Motor neuron (in vitro differentiated cells): Measurements from ENCODE around the gene CIART. TPM values are rescaled to one million over a fixed set of nuclear protein-coding genes. Genes with fewer than 3 reads are reported as not detected.
"Not testable (repeated sequence)": the region's sequence is repeated elsewhere in the genome, so short reads cannot be mapped to it uniquely, and the experiment has no call there.

Source experiments
- ATAC-seq, 8 experiments: fragments of 200-7000 bp; cut with Tn5 transposase; replicated peaks in 6 of 8; 2 replicates each; pipeline ENCODE4 v1.8.0; 2021; ENCODE audit warnings: mild to moderate bottlenecking in 8 of 8, moderate library complexity in 8 of 8
- H3K27ac ChIP-seq, 2 donors: fragments of 250-450 bp; sonication (Bioruptor Pico); 2 replicates each; pipeline ENCODE4 v1.9.0; 2021; ENCODE audit warnings: antibody characterized with exemption in 2 of 2, mild to moderate bottlenecking in 2 of 2, moderate library complexity in 1 of 2
- H3K4me1 ChIP-seq, 2 donors: fragments of 250-450 bp; sonication (Bioruptor Pico); replicated peaks in 1 of 2; 2 replicates each; pipeline ENCODE4 v1.6.1; 2021; ENCODE audit warnings: antibody characterized with exemption in 2 of 2, mild to moderate bottlenecking in 2 of 2, moderate library complexity in 1 of 2
- H3K4me3 ChIP-seq, 5 donors: fragments of 250-450 bp; sonication (Bioruptor Pico); 2 replicates each; pipeline ENCODE4 v1.9.0; 2021; ENCODE audit warnings: antibody characterized with exemption in 5 of 5, mild to moderate bottlenecking in 5 of 5, moderate library complexity in 4 of 5
- whole genome bisulfite sequencing, 10 experiments: fragments of 450-650 bp; shearing (Covaris generic); methylation state at CpG; one replicate each; pipeline ENCODE4 v1.0.0; 2022; 5-methylcytosine and 5-hydroxymethylcytosine counted together
- in situ Hi-C, 9 experiments: fragments of 400-800 bp; cut with MboI; loops; one replicate each; pipeline ENCODE4 v1.15.0; 2021; ENCODE audit warnings: low sequenced_read_pairs in 9 of 9, low pct_unique_long_range_greater_than_20kb in 2 of 9; ENCODE audit not compliant: unreplicated experiment in 9 of 9
- total RNA-seq, 8 experiments: library from RNA; unstranded; fragments of 300-600 nt; gene quantifications; 2 replicates each; pipeline versions ENCODE4 v1.2.3 to v1.2.4, GENCODE V29; 2022

The CIART gene
- total RNA-seq, 8 experiments from 2014 or later = 0.72 to 11.6 (median 5.8) TPM

DNA sequence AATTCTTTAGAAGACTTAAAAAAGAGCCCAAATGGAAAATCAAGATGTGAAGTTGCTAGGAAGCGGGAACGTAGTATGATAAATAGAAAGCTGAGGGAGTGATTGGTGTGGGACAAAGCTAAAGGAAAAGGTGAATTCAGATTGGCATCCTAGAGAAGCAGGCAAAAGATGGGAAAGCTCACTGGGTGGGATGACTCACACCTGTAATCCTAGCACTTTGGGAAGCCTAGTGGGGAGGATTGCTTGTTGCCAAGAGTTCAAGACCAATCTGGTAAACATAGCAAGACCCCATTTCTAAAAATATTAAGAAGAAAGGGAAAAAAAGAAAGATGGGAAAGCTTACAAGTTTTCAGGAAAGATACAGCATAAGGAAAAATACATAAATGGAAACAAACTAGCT lies 13.1 kb downstream of the CIART start:
- H3K4me3 ChIP-seq = no peak overlapping the region
- ATAC-seq = no peak
- no peak overlapping the region for H3K27ac ChIP-seq
- peaks cover 19 to 20% of the 10 kb centered on the region in 2 donors for H3K4me1 ChIP-seq
- WGBS, 10 experiments = 92 to 100% (median 100%) methylated on average over 1 to 2 of the region's 2 CpGs; no CpG with 5 or more reads in 2 of the 10 experiments
- in situ Hi-C loops = loop anchor here in 2 of 9 experiments (10.0 kb wide), 1 partner anchor 61 kb away; the partner anchor contains the start of gene ANP32E (in 2 of the 2)

- Histone ChIP-seq H3K4me1 (peaks cover 6 to 8% of the 10 kb centered on the region in 2 donors), H3K27ac (no peak overlapping the region), H3K4me3 (no peak overlapping the region)
- WGBS, 10 experiments = 92 to 100% (median 100%) methylated on average over 1 to 3 of the region's 3 CpGs; no CpG with 5 or more reads in 3 of the 10 experiments
- peak in 1 of 8 experiments; percentile 28 for ATAC-seq
- in situ Hi-C loops = loop anchor here in 2 of 9 experiments (10.0 kb wide), 1 partner anchor 65 kb away; the partner anchor contains the start of gene ANP32E (in 2 of the 2)
These were observed 17.4 kb downstream of the CIART start for GRCh38 chr1:150299716-150300115.

DNA sequence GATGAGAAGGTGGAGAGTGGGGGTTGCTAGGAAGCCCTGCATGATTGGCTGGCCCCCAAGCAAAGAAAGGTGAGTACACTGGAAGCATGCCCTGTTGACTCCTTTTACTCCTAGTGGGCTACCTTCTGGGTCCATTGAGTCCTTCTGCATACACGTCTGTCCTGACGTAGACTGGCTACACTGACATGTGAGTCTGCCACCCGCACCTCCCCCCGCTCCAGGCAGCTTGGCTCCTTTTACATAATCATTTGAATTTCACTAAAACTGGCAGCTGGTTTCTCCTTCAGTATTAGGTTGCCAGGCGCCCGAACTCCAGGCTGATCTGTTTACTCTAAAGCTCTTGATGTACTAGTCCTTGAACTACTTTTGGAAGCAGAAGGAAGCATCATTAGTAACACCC lies 20.0 kb downstream of the CIART start:
- H3K4me1 ChIP-seq = no peaks in the 10 kb centered on the region
- no peak overlapping the region for H3K27ac ChIP-seq
- WGBS, 10 experiments = 59 to 100% (median 61%) methylated on average over 2 to 6 of the region's 6 CpGs; no CpG with 5 or more reads in 3 of the 10 experiments
- in situ Hi-C loops = no loop called here
- peak in 7 of 8 experiments; percentile 16 to 95 (median 46) for ATAC-seq
- no peak overlapping the region for H3K4me3 ChIP-seq

DNA sequence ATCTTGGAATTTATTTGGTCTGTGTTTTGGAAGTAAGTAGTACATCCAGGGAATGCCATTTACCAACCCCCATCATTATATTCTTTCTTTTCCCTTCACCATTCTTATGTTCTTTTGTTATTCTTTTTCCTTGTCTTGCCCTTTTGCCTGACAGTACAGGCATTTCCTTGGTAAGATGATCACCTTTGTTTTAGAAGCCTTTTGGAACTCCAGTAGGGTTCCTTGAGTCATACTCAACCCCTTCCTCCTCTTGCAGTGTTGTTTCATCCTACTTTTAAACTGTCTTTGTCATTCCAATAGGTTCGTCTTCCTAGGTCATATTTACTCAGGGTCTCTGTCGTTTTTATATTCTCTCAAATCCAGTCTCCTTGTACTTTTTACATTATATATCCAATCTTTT lies 20.5 kb downstream of the CIART start:
- H3K27ac ChIP-seq = no peak overlapping the region
- WGBS, 10 experiments = 39 to 73% (median 56%) methylated on average over 2 of the region's 2 CpGs
- no peak overlapping the region for H3K4me3 ChIP-seq
- in situ Hi-C loops = no loop called here
- ATAC-seq = no peak
- no peaks in the 10 kb centered on the region for H3K4me1 ChIP-seq

DNA sequence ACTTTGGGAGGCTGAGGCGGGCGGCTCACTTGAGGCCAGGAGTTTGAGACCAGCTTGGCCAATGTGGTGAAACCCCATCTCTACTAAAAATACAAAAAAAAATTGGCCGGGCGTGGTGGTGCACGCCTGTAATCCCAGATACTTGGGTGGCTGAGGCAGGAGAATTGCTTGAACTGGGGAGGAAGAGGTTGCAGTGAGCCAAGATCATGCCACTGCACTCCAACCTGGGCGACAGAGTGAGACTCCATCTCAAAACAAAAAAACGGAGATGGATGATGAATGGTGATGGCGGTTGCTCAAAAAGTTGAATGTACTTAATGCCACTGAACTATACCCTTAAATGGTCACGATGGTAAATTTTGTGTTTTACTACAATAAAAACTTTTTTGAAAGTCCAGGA lies 26.2 kb downstream of the CIART start:
- not testable (repeated sequence) for H3K27ac ChIP-seq

DNA sequence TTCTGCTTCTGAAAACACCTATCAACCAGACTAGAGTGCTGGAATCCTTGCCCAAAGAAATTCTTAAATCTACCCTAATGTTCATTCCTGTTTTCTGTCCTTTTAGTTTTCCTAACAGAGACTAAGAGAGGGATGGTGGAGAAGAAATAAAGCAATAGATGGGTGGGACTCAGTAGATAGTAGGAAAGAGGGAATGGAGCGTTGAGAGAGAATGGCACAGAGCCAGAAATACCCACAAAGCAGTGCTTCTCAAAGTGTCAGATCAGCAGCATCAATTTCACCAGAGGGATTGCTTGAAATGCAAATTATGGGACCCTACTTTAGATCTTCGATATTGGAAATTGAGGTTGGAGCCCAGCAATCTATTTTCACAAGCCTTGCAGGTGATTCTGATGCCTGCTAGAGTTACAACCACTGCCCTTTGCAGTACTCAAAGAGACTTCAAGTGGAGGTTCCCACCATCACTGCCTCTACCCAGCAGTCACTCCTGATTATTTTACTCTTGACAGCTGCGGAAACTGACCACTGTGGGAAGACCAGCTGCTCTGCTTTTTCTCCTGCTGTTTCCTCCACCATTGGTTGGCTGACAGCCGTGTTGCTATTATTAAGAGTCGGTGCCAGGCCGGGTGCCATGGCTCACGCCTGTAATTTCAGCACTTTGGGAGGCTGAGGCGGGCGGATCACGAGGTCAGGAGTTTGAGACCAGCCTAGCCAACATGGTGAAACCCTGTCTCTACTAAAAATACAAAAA lies 27.6 kb downstream of the CIART start:
- H3K27ac ChIP-seq = no peak overlapping the region
- in situ Hi-C loops = no loop called here
- H3K4me1 ChIP-seq = no peaks in the 10 kb centered on the region
- no peak overlapping the region for H3K4me3 ChIP-seq
- WGBS, 10 experiments = 40 to 100% (median 83%) methylated on average over 2 to 10 of the region's 10 CpGs; no CpG with 5 or more reads in 2 of the 10 experiments
- ATAC-seq = no peak

More for the DNA sequence above, 26.2 kb downstream of the CIART start:
- H3K4me3 ChIP-seq, in situ Hi-C loops, H3K4me1 ChIP-seq, ATAC-seq: not testable (repeated sequence)
- 85 to 100% (median 99%) methylated on average over 1 to 9 of the region's 9 CpGs; no CpG with 5 or more reads in 2 of the 10 experiments for WGBS, 10 experiments

- Histone ChIP-seq H3K27ac (no peak overlapping the region), H3K4me3 (no peak overlapping the region), H3K4me1 (no peaks in the 10 kb centered on the region)
- in situ Hi-C loops = no loop called here
- 60 to 100% (median 100%) methylated on average over 1 to 2 of the region's 2 CpGs; no CpG with 5 or more reads in 1 of the 10 experiments for WGBS, 10 experiments
- no peak for ATAC-seq
These were observed 29.4 kb downstream of the CIART start for GRCh38 chr1:150311762-150312161.

- in situ Hi-C loops, H3K27ac ChIP-seq, H3K4me3 ChIP-seq, H3K4me1 ChIP-seq, ATAC-seq: not testable (repeated sequence)
- WGBS, 10 experiments = 52 to 100% (median 91%) methylated on average over 1 to 4 of the region's 4 CpGs; no CpG with 5 or more reads in 2 of the 10 experiments
These were observed 32.3 kb downstream of the CIART start for GRCh38 chr1:150314691-150315090.

DNA sequence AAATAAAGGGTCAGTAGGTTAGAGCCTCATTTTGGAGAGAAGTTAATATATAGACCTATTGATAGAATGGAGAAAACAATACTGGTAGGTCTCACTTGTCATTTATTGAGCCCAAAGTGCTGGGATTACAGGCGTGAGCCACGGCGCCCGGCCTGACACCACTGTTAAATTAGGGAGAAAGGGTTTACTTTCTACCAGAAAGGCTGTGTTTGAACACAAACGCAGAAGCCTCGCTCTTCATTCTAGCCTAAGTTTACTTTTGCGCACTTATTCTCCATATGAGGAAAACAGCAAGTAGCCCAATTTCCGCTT lies 38.3 kb downstream of the CIART start:
- no peak for ATAC-seq
- Histone ChIP-seq H3K4me1 (peaks cover 8% of the 10 kb centered on the region in 2 donors), H3K27ac (peak overlapping the region; percentile 50 to 94), H3K4me3 (peak overlapping the region; percentile 51 to 65 (median 55))
- in situ Hi-C loops = no loop called here
- 90 to 100% (median 96%) methylated on average over 3 to 8 of the region's 8 CpGs; no CpG with 5 or more reads in 3 of the 10 experiments for WGBS, 10 experiments

DNA sequence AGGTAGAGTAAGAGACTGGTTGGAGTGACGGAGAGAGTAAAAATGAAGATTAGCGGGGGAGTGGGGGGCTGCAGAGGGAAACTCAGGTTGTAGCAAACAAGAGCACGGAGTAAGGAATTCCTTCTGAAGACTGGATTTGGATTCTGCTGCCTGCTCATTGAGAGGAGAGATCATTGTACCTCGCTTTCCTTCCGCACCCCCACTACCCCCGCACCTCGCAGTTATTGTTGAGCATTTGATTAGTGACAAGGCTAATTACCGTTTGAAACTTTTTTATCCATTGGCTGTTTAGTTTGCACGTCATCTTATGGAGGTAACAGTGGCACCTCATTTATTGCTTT lies 39.4 kb downstream of the CIART start:
- Histone ChIP-seq H3K27ac (peak overlapping the region; percentile 68 to 94), H3K4me1 (peaks cover 8% of the 10 kb centered on the region in 2 donors), H3K4me3 (peak overlapping the region; percentile 51 to 65 (median 55))
- 0 to 6% (median 1%) methylated on average over 1 to 9 of the region's 9 CpGs; no CpG with 5 or more reads in 1 of the 10 experiments for WGBS, 10 experiments
- ATAC-seq = peak in 2 of 8 experiments; percentile 8 to 12
- in situ Hi-C loops = no loop called here

DNA sequence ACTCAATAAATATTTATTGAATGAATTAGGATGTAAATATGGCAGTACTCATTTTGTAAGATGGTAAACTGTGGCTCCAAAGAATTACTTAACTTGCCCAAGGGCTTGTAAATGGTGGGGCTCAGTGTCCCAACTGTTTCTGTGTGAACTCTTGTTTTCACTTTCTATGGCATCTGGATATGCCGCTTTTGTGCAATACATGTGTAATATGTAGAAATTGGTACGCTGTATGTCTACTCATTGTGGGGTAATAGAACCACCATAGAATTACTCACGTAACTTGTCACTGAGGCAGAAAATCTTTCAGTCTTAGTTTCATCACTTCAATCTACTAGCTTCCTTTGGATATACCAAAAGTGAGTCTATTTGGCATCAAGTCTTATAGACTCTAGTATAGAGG lies 40.0 kb downstream of the CIART start:
- peak overlapping the region in 1 of 2 donors; percentile 94 for H3K27ac ChIP-seq
- 43 to 100% (median 96%) methylated on average over 1 to 3 of the region's 3 CpGs for WGBS, 10 experiments
- H3K4me1 ChIP-seq = peaks cover 8% of the 10 kb centered on the region in 2 donors
- no peak for ATAC-seq
- H3K4me3 ChIP-seq = peak overlapping the region; percentile 51 to 65 (median 55)
- in situ Hi-C loops = no loop called here

DNA sequence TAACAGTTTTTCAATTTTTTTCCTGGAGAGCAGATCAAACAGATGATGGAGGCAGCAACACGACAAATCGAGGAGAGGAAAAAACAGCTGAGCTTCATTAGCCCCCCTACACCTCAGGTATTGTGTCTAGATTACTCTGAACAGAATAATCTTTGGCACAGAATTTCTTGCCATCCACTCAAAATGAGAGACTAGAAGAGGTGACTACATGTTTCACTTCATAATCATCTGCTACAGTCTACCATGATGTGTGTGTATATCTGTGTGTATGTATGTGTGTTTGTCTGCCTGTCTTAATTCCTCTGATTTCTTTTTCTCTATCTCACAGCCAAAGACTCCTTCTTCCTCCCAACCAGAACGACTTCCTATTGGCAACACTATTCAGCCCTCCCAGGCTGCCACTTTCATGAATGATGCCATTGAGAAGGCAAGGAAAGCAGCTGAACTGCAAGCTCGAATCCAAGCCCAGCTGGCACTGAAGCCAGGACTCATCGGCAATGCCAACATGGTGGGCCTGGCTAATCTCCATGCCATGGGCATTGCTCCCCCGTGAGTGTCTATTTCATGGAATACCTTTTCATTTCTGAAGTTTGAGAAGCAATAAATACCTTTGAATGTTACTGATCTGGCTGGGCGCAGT lies 50.4 kb downstream of the CIART start:
- in situ Hi-C loops = no loop called here
- Histone ChIP-seq H3K27ac (no peak overlapping the region), H3K4me3 (no peak overlapping the region), H3K4me1 (no peaks in the 10 kb centered on the region)
- no peak for ATAC-seq
- 73 to 100% (median 95%) methylated on average over 1 to 7 of the region's 7 CpGs for WGBS, 10 experiments
